OCI-LY7 (cell line): Measurements from ENCODE around the gene STYX.
"Not testable (repeated sequence)": the region's sequence is repeated elsewhere in the genome, so short reads cannot be mapped to it uniquely, and the experiment has no call there.

Source experiments
- CTCF ChIP-seq: fragments of 200-600 bp; sonication (generic); conservative IDR thresholded peaks from 2 replicates; pipeline ENCODE4 v1.5.1; 2014; ENCODE audit warnings: mild to moderate bottlenecking, antibody characterized with exemption, low read length, moderate library complexity, mixed read lengths
- EZH2phosphoT487 ChIP-seq: fragments of 200-600 bp; sonication (generic); IDR thresholded peaks from 2 replicates; pipeline ENCODE4 v1.6.1; 2018; ENCODE audit warnings: low read depth, borderline replicate concordance, mild to moderate bottlenecking, mixed run types, antibody characterized with exemption, low read length, moderate library complexity, mixed read lengths

GRCh38 chr14:52762923-52763322 lies 33.0 kb downstream of the STYX start:
- not testable (repeated sequence) for TF ChIP-seq CTCF, EZH2phosphoT487
